ENCODE data around the gene UBE2E2.

GRCh38 chr3:23368731-23369130 is 165.6 kb downstream of the UBE2E2 start:
- TF ChIP-seq CTCF (IDR thresholded peaks at IDR 0.05 in 4 of 5, conservative IDR thresholded peaks at IDR 0.05 in 1 of 5) (no peak), POLR2A (IDR thresholded peaks at IDR 0.05) (no peak)

All from gastrocnemius medialis (tissue), 4 donors.